Keratinocyte (primary cell): ENCODE results near the gene PCK2. TPM values are rescaled to one million over a fixed set of nuclear protein-coding genes. Genes with fewer than 3 reads are reported as not detected.

ENCODE experiments used
- DNase-seq: peaks from one replicate; pipeline ENCODE4 v3.0.0-alpha.2; 2011; ENCODE audit warnings: low read depth, missing footprints, low spot score
- FAIRE-seq: peaks from 2 replicates; lab custom pipeline; 2011; peaks lifted over from hg19 to GRCh38; lab: Jason Lieb, UNC
- H2AFZ ChIP-seq: 2 replicates; pipeline ENCODE4 v1.6.0; 2012; ENCODE audit warnings: low read length, control low read depth, inconsistent platforms; ENCODE audit not compliant: control insufficient read depth
- H3K27ac ChIP-seq: 2 replicates; pipeline ENCODE4 v1.5.1; 2011; ENCODE audit warnings: low read length; ENCODE audit not compliant: control insufficient read depth, insufficient read depth
- H3K27me3 ChIP-seq: 3 replicates; pipeline ENCODE4 v1.6.0; 2011; ENCODE audit warnings: low read length; ENCODE audit not compliant: control insufficient read depth, insufficient read depth; ENCODE audit errors: extremely low read depth
- H3K36me3 ChIP-seq, 2 experiments: 2 replicates in 1 of 2; 3 replicates in 1 of 2; pipeline ENCODE4 v1.5.1; 2011; ENCODE audit warnings: low read length in 2 of 2, mild to moderate bottlenecking in 1 of 2; ENCODE audit not compliant: control insufficient read depth in 2 of 2, insufficient read depth in 2 of 2; ENCODE audit errors: extremely low read depth in 1 of 2
- H3K4me1 ChIP-seq: 3 replicates; pipeline ENCODE4 v1.5.1; 2011; ENCODE audit warnings: low read length; ENCODE audit not compliant: control insufficient read depth, insufficient read depth; ENCODE audit errors: extremely low read depth
- H3K4me2 ChIP-seq: 3 replicates; pipeline ENCODE4 v1.6.0; 2011; ENCODE audit warnings: low read depth, low read length; ENCODE audit not compliant: control insufficient read depth, insufficient read depth; ENCODE audit errors: extremely low read depth
- H3K4me3 ChIP-seq, 3 experiments: fragments of 200-600 bp in 1 of 3; sonication (generic) in 1 of 3; 2 replicates in 2 of 3; 3 replicates in 1 of 3; pipeline ENCODE4 v1.5.1; 2011 to 2016; ENCODE audit warnings: low read length in 3 of 3, mild to moderate bottlenecking in 3 of 3, control low read depth in 2 of 3, inconsistent platforms in 1 of 3, low read depth in 1 of 3, mixed read lengths in 1 of 3, mixed run types in 1 of 3, moderate library complexity in 1 of 3; ENCODE audit not compliant: control insufficient read depth in 2 of 3, insufficient read depth in 2 of 3; ENCODE audit errors: extremely low read depth in 1 of 3
- H3K79me2 ChIP-seq: 2 replicates; pipeline ENCODE4 v1.6.0; 2012; ENCODE audit warnings: low read length; ENCODE audit not compliant: control insufficient read depth, insufficient read depth
- H3K9ac ChIP-seq: 3 replicates; pipeline ENCODE4 v1.6.0; 2011; ENCODE audit warnings: low read length; ENCODE audit not compliant: control insufficient read depth, insufficient read depth; ENCODE audit errors: extremely low read depth
- H3K9me1 ChIP-seq: 3 replicates; pipeline ENCODE4 v1.6.0; 2011; ENCODE audit warnings: low read length; ENCODE audit not compliant: control insufficient read depth, insufficient read depth; ENCODE audit errors: extremely low read depth
- H3K9me3 ChIP-seq: 2 replicates; pipeline ENCODE4 v1.5.1; 2012; ENCODE audit warnings: low read depth, low read length; ENCODE audit not compliant: control insufficient read depth
- H4K20me1 ChIP-seq: 3 replicates; pipeline ENCODE4 v1.6.0; 2011; ENCODE audit warnings: low read length; ENCODE audit not compliant: control insufficient read depth, insufficient read depth; ENCODE audit errors: extremely low read depth
- EZH2 ChIP-seq: IDR thresholded peaks from one replicate; pipeline ENCODE4 v1.6.1; 2012; ENCODE audit warnings: inconsistent platforms, mild to moderate bottlenecking, low read length, moderate library complexity
- dilution Hi-C: fragments of 300-500 bp; cut with MboI; formaldehyde crosslinking; loops from one replicate; pipeline ENCODE4 v1.7.0; 2020; ENCODE audit warnings: low sequenced_read_pairs; ENCODE audit not compliant: extremely low pct_ligation_motif_present
- polyA plus RNA-seq, 5 experiments: library from polyadenylated mRNA; depleted of rRNA in 3 of 5; stranded (reverse) in 3 of 5; stranded (forward) in 1 of 5; unstranded in 1 of 5; fragments of >200 nt; gene quantifications; 1 replicate in 1 of 5; 2 replicates in 3 of 5; 3 replicates in 1 of 5; pipeline versions ENCODE4 v1.2.1 to v1.2.3, GENCODE V29; 2011 to 2012; ENCODE audit warnings: missing spikeins in 2 of 5, low read depth in 1 of 5, low replicate concordance in 1 of 5
- TF ChIP-seq, protein P1 (sequence below), 3 experiments: IDR thresholded peaks in 1 of 3; conservative IDR thresholded peaks in 1 of 3; optimal IDR thresholded peaks in 1 of 3; 2 replicates in 2 of 3; 3 replicates in 1 of 3; pipeline versions ENCODE3 to v1.5.1; 2011; ENCODE audit warnings: low read length in 3 of 3, mild to moderate bottlenecking in 3 of 3, moderate library complexity in 2 of 3, control low read depth in 1 of 3, inconsistent platforms in 1 of 3; ENCODE audit not compliant: insufficient read depth in 2 of 3; ENCODE audit errors: extremely low read depth in 1 of 3

The PCK2 gene
- polyA plus RNA-seq, 1 donor (not counting 4 experiments of a cell fraction or from before 2014, with no cell fraction given) = 16.6 TPM

DNA sequence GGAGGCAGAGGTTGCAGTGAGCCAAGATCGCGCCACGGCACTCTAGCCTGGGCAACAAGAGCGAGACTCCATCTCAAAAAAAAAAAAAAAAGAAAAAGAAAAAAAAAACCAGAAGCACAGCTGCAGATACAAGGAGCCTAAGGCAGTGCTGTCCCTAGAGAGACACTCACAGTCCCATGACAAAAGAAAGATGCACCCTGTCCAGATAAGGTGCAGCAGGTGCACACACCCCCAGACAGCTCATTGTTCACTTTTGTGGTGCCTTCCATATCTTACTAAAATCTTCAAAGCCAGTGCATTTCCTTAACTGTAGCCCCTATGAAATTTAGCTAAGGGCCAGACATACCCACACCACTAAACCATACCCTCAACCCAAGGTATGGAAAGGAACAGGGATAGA lies 28.3 kb downstream of the PCK2 start:
- Histone ChIP-seq H3K9ac (no peak overlapping the region), H3K9me3 (no peaks in the 10 kb centered on the region), H2AFZ (no peak overlapping the region), H3K36me3 (peaks cover 24 to 33% of the 10 kb centered on the region in 2 experiments), H3K27me3 (no peaks in the 10 kb centered on the region), H3K4me3 (no peak overlapping the region), H3K4me1 (no peaks in the 10 kb centered on the region), H4K20me1 (no peaks in the 10 kb centered on the region), H3K9me1 (no peaks in the 10 kb centered on the region), H3K4me2 (no peak overlapping the region), H3K27ac (no peak overlapping the region), H3K79me2 (no peaks in the 10 kb centered on the region)
- FAIRE-seq = no peak
- dilution Hi-C loops = no loop called here
- no peak for DNase-seq
- TF ChIP-seq, protein P1, sequence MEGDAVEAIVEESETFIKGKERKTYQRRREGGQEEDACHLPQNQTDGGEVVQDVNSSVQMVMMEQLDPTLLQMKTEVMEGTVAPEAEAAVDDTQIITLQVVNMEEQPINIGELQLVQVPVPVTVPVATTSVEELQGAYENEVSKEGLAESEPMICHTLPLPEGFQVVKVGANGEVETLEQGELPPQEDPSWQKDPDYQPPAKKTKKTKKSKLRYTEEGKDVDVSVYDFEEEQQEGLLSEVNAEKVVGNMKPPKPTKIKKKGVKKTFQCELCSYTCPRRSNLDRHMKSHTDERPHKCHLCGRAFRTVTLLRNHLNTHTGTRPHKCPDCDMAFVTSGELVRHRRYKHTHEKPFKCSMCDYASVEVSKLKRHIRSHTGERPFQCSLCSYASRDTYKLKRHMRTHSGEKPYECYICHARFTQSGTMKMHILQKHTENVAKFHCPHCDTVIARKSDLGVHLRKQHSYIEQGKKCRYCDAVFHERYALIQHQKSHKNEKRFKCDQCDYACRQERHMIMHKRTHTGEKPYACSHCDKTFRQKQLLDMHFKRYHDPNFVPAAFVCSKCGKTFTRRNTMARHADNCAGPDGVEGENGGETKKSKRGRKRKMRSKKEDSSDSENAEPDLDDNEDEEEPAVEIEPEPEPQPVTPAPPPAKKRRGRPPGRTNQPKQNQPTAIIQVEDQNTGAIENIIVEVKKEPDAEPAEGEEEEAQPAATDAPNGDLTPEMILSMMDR (optimal IDR thresholded peaks at IDR 0.05 in 1 of 3, IDR thresholded peaks at IDR 0.05 in 1 of 3, conservative IDR thresholded peaks at IDR 0.05 in 1 of 3; ENCODE audit: extremely low read depth in 1 of 3, insufficient read depth in 2 of 3, low read length in 3 of 3) = no peak
- no peak for TF ChIP-seq EZH2

GRCh38 chr14:24122898-24123297 lies 28.8 kb downstream of the PCK2 start:
- Histone ChIP-seq H3K4me2 (no peak overlapping the region), H3K36me3 (peaks cover 24 to 30% of the 10 kb centered on the region in 2 experiments), H3K79me2 (no peaks in the 10 kb centered on the region), H3K9ac (no peak overlapping the region), H4K20me1 (no peaks in the 10 kb centered on the region), H3K27ac (no peak overlapping the region), H3K4me3 (no peak overlapping the region), H3K4me1 (no peaks in the 10 kb centered on the region), H2AFZ (no peak overlapping the region), H3K9me1 (no peaks in the 10 kb centered on the region), H3K27me3 (no peaks in the 10 kb centered on the region), H3K9me3 (no peaks in the 10 kb centered on the region)
- DNase-seq (no peak), FAIRE-seq (no peak)
- dilution Hi-C loops = no loop called here
- TF ChIP-seq EZH2 = no peak
- TF ChIP-seq, protein P1 (optimal IDR thresholded peaks at IDR 0.05 in 1 of 3, IDR thresholded peaks at IDR 0.05 in 1 of 3, conservative IDR thresholded peaks at IDR 0.05 in 1 of 3; ENCODE audit: extremely low read depth in 1 of 3, insufficient read depth in 2 of 3, low read length in 3 of 3) = no peak
